B cell (primary cell): ENCODE measurements around the gene MSLN. TPM values are rescaled to one million over a fixed set of nuclear protein-coding genes. Genes with fewer than 3 reads are reported as not detected.
"Not testable (repeated sequence)": the region's sequence is repeated elsewhere in the genome, so short reads cannot be mapped to it uniquely, and the experiment has no call there.

Source experiments
- ATAC-seq: fragments of 200-7000 bp; cut with Tn5 transposase; one replicate; pipeline ENCODE4 v1.10.0; 2021; ENCODE audit warnings: low read depth, mild to moderate bottlenecking, moderate number of reproducible peaks, moderate library complexity
- CTCF ChIA-PET: fragments of 350-600 bp; sonication (Branson Sonifier 250); formaldehyde crosslinking; loops from one replicate; lab custom pipeline; 2021; ENCODE audit warnings: antibody characterized with exemption, inconsistent platforms; lab: Charles Lee
- POLR2A ChIA-PET: fragments of 350-600 bp; sonication (Branson Sonifier 250); formaldehyde crosslinking; loops from one replicate; lab custom pipeline; 2021; ENCODE audit warnings: antibody characterized with exemption; lab: Charles Lee
- DNase-seq: peaks from one replicate; pipeline ENCODE4 v3.0.0; 2013
- H2AFZ ChIP-seq: 2 replicates; pipeline ENCODE4 v1.6.1; 2012; ENCODE audit warnings: mild to moderate bottlenecking, low read depth, low read length; ENCODE audit not compliant: insufficient read depth, poor library complexity, severe bottlenecking
- H3K27ac ChIP-seq, 2 donors: 1 replicate in 1 of 2; 2 replicates in 1 of 2; pipeline ENCODE4 v1.5.1; 2012 to 2013; ENCODE audit warnings: low read length in 2 of 2, mild to moderate bottlenecking in 2 of 2, moderate library complexity in 1 of 2
- H3K27me3 ChIP-seq, 4 experiments: fragments of 200-600 bp in 1 of 4; sonication (generic) in 1 of 4; replicated peaks in 1 of 4; 1 replicate in 2 of 4; 2 replicates in 2 of 4; pipeline versions ENCODE4 v1.6.1 to v1.7.0; 2013 to 2016; ENCODE audit warnings: low read length in 3 of 4, mild to moderate bottlenecking in 2 of 4, mixed read lengths in 1 of 4, moderate library complexity in 1 of 4; ENCODE audit not compliant: insufficient read depth in 4 of 4, control insufficient read depth in 3 of 4; ENCODE audit errors: control extremely low read depth in 1 of 4
- H3K36me3 ChIP-seq, 2 experiments: replicated peaks in 1 of 2; 1 replicate in 1 of 2; 2 replicates in 1 of 2; pipeline versions ENCODE4 v1.6.1 to v1.7.1; 2013; ENCODE audit warnings: low read length in 1 of 2; ENCODE audit not compliant: insufficient read depth in 2 of 2, control insufficient read depth in 1 of 2; ENCODE audit errors: control extremely low read depth in 1 of 2, extremely low read depth in 1 of 2
- H3K4me1 ChIP-seq, 2 donors: fragments of 200-600 bp in 1 of 2; sonication (generic) in 1 of 2; 1 replicate in 1 of 2; 2 replicates in 1 of 2; pipeline versions ENCODE4 v1.5.1 to v1.6.1; 2013 to 2017; ENCODE audit warnings: low read length in 2 of 2; ENCODE audit not compliant: control insufficient read depth in 2 of 2, insufficient read depth in 2 of 2
- H3K4me2 ChIP-seq: replicated peaks from 2 replicates; pipeline ENCODE3; 2012; ENCODE audit warnings: mild to moderate bottlenecking, low read depth, low read length; ENCODE audit not compliant: poor library complexity, severe bottlenecking
- H3K4me3 ChIP-seq, 5 experiments: fragments of 200-600 bp in 1 of 5; sonication (generic) in 1 of 5; 1 replicate in 3 of 5; 2 replicates in 2 of 5; pipeline versions ENCODE4 v1.5.1 to v1.7.0; 2011 to 2016; ENCODE audit warnings: low read length in 4 of 5, mild to moderate bottlenecking in 4 of 5, low read depth in 2 of 5, control low read depth in 1 of 5, moderate library complexity in 1 of 5; ENCODE audit not compliant: insufficient read depth in 1 of 5; ENCODE audit errors: control extremely low read depth in 1 of 5, extremely low read depth in 1 of 5
- H3K79me2 ChIP-seq: fragments of 200-600 bp; sonication (generic); one replicate; pipeline ENCODE4 v1.6.0; 2016; ENCODE audit warnings: low read length; ENCODE audit not compliant: control insufficient read depth, insufficient read depth
- H3K9ac ChIP-seq: fragments of 200-600 bp; sonication (generic); 2 replicates; pipeline ENCODE4 v1.6.1; 2017; ENCODE audit warnings: mild to moderate bottlenecking, low read length, moderate library complexity
- H3K9me3 ChIP-seq, 3 donors: one replicate each; pipeline versions ENCODE4 v1.6.1 to v1.7.1; 2013; ENCODE audit warnings: low read length in 2 of 3; ENCODE audit not compliant: control insufficient read depth in 2 of 3, insufficient read depth in 1 of 3; ENCODE audit errors: control extremely low read depth in 1 of 3
- H4K20me1 ChIP-seq: 2 replicates; pipeline ENCODE4 v1.6.0; 2012; ENCODE audit warnings: mild to moderate bottlenecking, low read length; ENCODE audit not compliant: insufficient read depth, control insufficient read depth, poor library complexity, severe bottlenecking
- H3K27ac Mint-ChIP-seq: one replicate; pipeline ENCODE4 v1.8.0; 2021; ENCODE audit warnings: mixed read lengths
- H3K27me3 Mint-ChIP-seq: one replicate; pipeline ENCODE4 v1.8.0; 2021; ENCODE audit warnings: mixed read lengths
- H3K4me1 Mint-ChIP-seq: one replicate; pipeline ENCODE4 v1.8.0; 2021; ENCODE audit warnings: mixed read lengths
- H3K4me3 Mint-ChIP-seq: one replicate; pipeline ENCODE4 v1.8.0; 2021; ENCODE audit warnings: mixed read lengths
- H3K9me3 Mint-ChIP-seq: one replicate; pipeline ENCODE4 v1.8.0; 2022; ENCODE audit warnings: mixed read lengths; ENCODE audit not compliant: insufficient read depth
- EZH2 ChIP-seq: IDR thresholded peaks from 2 replicates; pipeline ENCODE4 v1.6.1; 2012; ENCODE audit warnings: borderline replicate concordance, low read depth, mild to moderate bottlenecking, moderate library complexity, low read length; ENCODE audit not compliant: insufficient read depth, poor library complexity, severe bottlenecking
- WGBS: methylation state at CpG from one replicate; pipeline ENCODE4 v1.1.5; 2013; ENCODE audit warnings: missing lambda C conversion rate; ENCODE audit not compliant: insufficient coverage; 5-methylcytosine and 5-hydroxymethylcytosine counted together
- intact Hi-C: fragments of 100-400 bp; cut with micrococcal nuclease; formaldehyde crosslinking; loops from one replicate; pipeline ENCODE4 v1.10.0; 2022
- polyA plus RNA-seq: library from polyadenylated mRNA; depleted of rRNA; stranded (reverse); fragments of >200 nt; gene quantifications from 2 replicates; pipeline ENCODE4 v1.2.3, GENCODE V29; 2012
- total RNA-seq, 2 donors: library from RNA; stranded (reverse); fragments of 120-200 nt in 1 of 2; gene quantifications; 1 replicate in 1 of 2; 2 replicates in 1 of 2; pipeline versions ENCODE4 v1.2.3 to v1.2.4, GENCODE V29; 2013 to 2022
- TF ChIP-seq, protein P1 (sequence below): fragments of 200-600 bp; IDR thresholded peaks from one replicate; pipeline ENCODE4 v1.8.0; 2022; ENCODE audit warnings: antibody characterized with exemption, mild to moderate bottlenecking

Gene MSLN
- total and polyA plus RNA-seq, 2 donors (not counting 1 experiment from before 2014, with no cell fraction given) = not detected

DNA sequence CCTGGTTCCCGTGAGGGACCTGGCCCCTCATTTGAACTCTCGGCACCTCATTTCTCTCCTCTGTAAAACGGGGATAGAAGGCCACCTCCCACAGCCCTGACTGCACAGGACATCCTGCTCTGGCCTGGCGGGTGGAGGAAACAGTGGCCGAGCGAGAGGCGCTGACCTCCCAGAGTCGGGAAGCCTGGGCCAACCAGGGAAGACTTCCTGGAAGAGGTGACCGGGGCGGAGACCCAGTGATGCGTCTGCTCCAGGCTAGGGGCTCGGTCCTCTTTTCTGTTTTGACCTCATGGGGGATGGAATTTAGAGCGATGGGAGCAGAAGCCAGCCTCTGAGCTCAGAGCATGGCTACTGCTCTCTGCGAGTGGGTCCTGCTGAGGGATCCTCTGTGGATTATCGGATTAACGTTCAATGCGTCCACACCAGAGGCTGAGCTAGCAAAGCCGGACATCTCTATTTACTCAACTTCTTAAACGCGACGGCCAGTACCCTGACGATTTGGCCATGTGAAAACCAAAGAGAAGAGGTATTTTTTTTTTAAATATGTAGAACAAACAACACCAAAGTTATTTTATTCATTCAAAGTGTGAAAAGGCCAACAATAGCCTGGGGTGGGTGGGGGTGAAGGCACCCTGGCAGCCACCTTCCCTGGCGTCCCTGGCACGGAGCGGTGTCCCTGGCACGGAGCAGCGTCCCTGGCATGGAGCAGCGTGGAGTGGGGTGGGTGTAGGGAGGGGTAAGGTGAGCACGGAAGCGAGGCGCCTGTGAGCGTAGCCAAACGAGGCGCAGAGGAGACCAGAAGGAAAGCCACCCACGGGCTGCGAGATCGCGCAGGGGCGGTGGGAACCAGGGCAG, 9.2 kb upstream of the MSLN start:
- H3K36me3 ChIP-seq = no peaks in the 10 kb centered on the region
- H3K4me1 ChIP-seq = peaks cover 4 to 6% of the 10 kb centered on the region in 2 donors
- CTCF ChIA-PET = interaction anchor here (2.1 kb wide), 1 partner anchor 11 kb away, joined by 6 read pairs; the partner anchor contains the start of gene CIAO3
- DNase-seq (no peak), ATAC-seq (no peak)
- H3K9me3 ChIP-seq = no peaks in the 10 kb centered on the region
- H3K27me3 ChIP-seq = no peaks in the 10 kb centered on the region
- H2AFZ ChIP-seq = no peak overlapping the region
- intact Hi-C loops = no loop called here
- TF ChIP-seq, protein P1, sequence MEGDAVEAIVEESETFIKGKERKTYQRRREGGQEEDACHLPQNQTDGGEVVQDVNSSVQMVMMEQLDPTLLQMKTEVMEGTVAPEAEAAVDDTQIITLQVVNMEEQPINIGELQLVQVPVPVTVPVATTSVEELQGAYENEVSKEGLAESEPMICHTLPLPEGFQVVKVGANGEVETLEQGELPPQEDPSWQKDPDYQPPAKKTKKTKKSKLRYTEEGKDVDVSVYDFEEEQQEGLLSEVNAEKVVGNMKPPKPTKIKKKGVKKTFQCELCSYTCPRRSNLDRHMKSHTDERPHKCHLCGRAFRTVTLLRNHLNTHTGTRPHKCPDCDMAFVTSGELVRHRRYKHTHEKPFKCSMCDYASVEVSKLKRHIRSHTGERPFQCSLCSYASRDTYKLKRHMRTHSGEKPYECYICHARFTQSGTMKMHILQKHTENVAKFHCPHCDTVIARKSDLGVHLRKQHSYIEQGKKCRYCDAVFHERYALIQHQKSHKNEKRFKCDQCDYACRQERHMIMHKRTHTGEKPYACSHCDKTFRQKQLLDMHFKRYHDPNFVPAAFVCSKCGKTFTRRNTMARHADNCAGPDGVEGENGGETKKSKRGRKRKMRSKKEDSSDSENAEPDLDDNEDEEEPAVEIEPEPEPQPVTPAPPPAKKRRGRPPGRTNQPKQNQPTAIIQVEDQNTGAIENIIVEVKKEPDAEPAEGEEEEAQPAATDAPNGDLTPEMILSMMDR = no peak
- no peak for TF ChIP-seq EZH2
- peaks cover 2% of the 10 kb centered on the region for H3K27me3 Mint-ChIP-seq
- no peak overlapping the region for H3K27ac Mint-ChIP-seq
- peaks cover 1% of the 10 kb centered on the region for H3K4me1 Mint-ChIP-seq
- H3K27ac ChIP-seq = no peak overlapping the region
- H3K9ac ChIP-seq = no peak overlapping the region
- 91% methylated on average over 27 of the region's 39 CpGs for WGBS
- H3K4me3 ChIP-seq = no peak overlapping the region
- H4K20me1 ChIP-seq = no peaks in the 10 kb centered on the region
- no peak overlapping the region for H3K4me2 ChIP-seq
- POLR2A ChIA-PET = no interaction called here
- H3K79me2 ChIP-seq = no peaks in the 10 kb centered on the region
- H3K9me3 Mint-ChIP-seq = peaks cover 1% of the 10 kb centered on the region
- no peak overlapping the region for H3K4me3 Mint-ChIP-seq

DNA sequence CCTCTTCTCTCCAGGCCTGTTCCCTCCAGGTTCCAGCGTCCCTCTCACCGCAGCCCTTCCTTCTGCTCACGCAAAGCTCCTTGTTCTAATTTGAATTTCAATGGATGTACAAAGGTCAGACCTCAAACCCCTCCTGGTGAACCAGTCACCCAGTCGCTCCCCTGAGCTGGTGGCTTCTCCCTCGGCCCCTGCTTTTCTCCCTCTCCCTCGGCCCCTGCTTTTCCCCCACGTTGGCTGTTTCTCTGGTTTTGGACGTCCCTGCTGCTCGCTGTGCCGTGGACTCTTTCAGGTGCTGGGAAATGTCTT, 8.6 kb upstream of the MSLN start:
- intact Hi-C loops = no loop called here
- DNase-seq = no peak
- peaks cover 4 to 6% of the 10 kb centered on the region in 2 donors for H3K4me1 ChIP-seq
- H3K36me3 ChIP-seq = no peaks in the 10 kb centered on the region
- no peaks in the 10 kb centered on the region for H4K20me1 ChIP-seq
- no peak for TF ChIP-seq EZH2
- TF ChIP-seq, protein P1 = no peak
- H3K27ac ChIP-seq = no peak overlapping the region
- H3K4me1 Mint-ChIP-seq = peaks cover 1% of the 10 kb centered on the region
- H3K27me3 Mint-ChIP-seq = peaks cover 5% of the 10 kb centered on the region
- H3K9me3 ChIP-seq = peaks cover 0 to 4% (median 0%) of the 10 kb centered on the region in 3 donors
- no peak overlapping the region for H3K4me2 ChIP-seq
- CTCF ChIA-PET = no interaction called here
- no peak overlapping the region for H3K4me3 ChIP-seq
- no peak overlapping the region for H3K27ac Mint-ChIP-seq
- H2AFZ ChIP-seq = no peak overlapping the region
- POLR2A ChIA-PET = no interaction called here
- no peak overlapping the region for H3K4me3 Mint-ChIP-seq
- no peak for ATAC-seq
- WGBS = 87% methylated on average over 6 of the region's 10 CpGs
- no peaks in the 10 kb centered on the region for H3K27me3 ChIP-seq
- peaks cover 3% of the 10 kb centered on the region for H3K9me3 Mint-ChIP-seq
- no peak overlapping the region for H3K9ac ChIP-seq
- H3K79me2 ChIP-seq = no peaks in the 10 kb centered on the region

DNA sequence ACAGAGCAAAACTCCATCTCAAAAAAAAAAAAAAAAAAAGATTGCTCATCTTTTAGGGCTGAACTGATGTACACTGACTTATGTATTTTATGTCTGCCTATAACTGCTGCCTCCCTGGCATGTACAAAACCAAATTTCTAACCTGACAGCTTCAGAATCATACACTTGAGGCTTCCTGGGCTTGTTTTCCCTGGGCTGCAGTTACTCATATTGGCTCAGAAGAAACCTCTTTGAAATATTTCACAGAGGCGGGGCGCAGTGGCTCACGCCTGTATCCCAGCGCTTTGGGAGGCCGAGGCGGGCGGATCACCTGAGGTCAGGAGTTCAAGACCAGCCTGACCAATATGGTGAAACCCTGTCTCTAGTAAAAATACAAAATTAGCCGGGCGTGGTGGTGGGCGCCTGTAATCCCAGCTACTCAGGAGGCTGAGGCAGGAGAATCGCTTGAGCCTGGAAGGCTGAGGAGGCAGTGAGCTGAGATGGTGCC, 6.4 kb upstream of the MSLN start:
- POLR2A ChIA-PET = interaction anchor here (0.7 kb wide), 1 partner anchor 184 kb away, joined by 3 read pairs; the partner anchor contains the start of gene PIGQ
- H3K4me3 ChIP-seq, H3K4me1 ChIP-seq, H2AFZ ChIP-seq, H3K9me3 Mint-ChIP-seq, H3K36me3 ChIP-seq, H3K27ac ChIP-seq, H4K20me1 ChIP-seq, H3K27me3 ChIP-seq, H3K4me3 Mint-ChIP-seq, DNase-seq, ATAC-seq, H3K4me2 ChIP-seq, intact Hi-C loops, H3K9me3 ChIP-seq, H3K9ac ChIP-seq, H3K4me1 Mint-ChIP-seq, H3K79me2 ChIP-seq, CTCF ChIA-PET, H3K27ac Mint-ChIP-seq: not testable (repeated sequence)
- 97% methylated on average over 11 of the region's 11 CpGs for WGBS
- peaks cover 11% of the 10 kb centered on the region for H3K27me3 Mint-ChIP-seq
